HepG2 (cell line): Measurements from ENCODE around the gene MEAF6. TPM values are rescaled to one million over a fixed set of nuclear protein-coding genes. Genes with fewer than 3 reads are reported as not detected.

ENCODE experiments used
- ARID2 ChIP-seq: sonication (generic); formaldehyde crosslinking; IDR thresholded peaks from 2 replicates; pipeline ENCODE4 v1.8.1; 2022; ENCODE audit warnings: mild to moderate bottlenecking, missing genetic modification reagents, borderline replicate concordance
- FOSL2 ChIP-seq: sonication (generic); formaldehyde crosslinking; IDR thresholded peaks from 2 replicates; pipeline ENCODE4 v1.4.0; 2020; ENCODE audit warnings: missing genetic modification reagents
- FOXK1 ChIP-seq: sonication (generic); formaldehyde crosslinking; IDR thresholded peaks from 2 replicates; pipeline ENCODE4 v1.4.0; 2020; ENCODE audit warnings: low read depth, missing genetic modification reagents, borderline replicate concordance
- GTF2F1 ChIP-seq: fragments of 150-350 bp; IDR thresholded peaks from 2 replicates; pipeline ENCODE4 v1.6.1; 2014; ENCODE audit warnings: low read length
- HDAC1 ChIP-seq: sonication (generic); formaldehyde crosslinking; IDR thresholded peaks from 2 replicates; pipeline ENCODE4 v1.5.1; 2020; ENCODE audit warnings: mild to moderate bottlenecking, missing genetic modification reagents
- HHEX ChIP-seq: IDR thresholded peaks from 2 replicates; pipeline ENCODE4 v1.6.1; 2016; ENCODE audit warnings: control low read depth
- HNF4G ChIP-seq, 2 experiments: sonication (generic) in 1 of 2; formaldehyde crosslinking in 1 of 2; IDR thresholded peaks; 2 replicates each; pipeline versions ENCODE4 v1.4.0 to v1.6.1; 2011 to 2020; ENCODE audit warnings: borderline replicate concordance in 2 of 2, low read depth in 2 of 2, mild to moderate bottlenecking in 2 of 2, low read length in 1 of 2, missing genetic modification reagents in 1 of 2, moderate library complexity in 1 of 2
- HNRNPH1 ChIP-seq: fragments of 200-400 bp; formaldehyde crosslinking; optimal IDR thresholded peaks from 2 replicates; pipeline ENCODE3; 2017; ENCODE audit warnings: mild to moderate bottlenecking, low read depth, low read length
- MXI1 ChIP-seq: IDR thresholded peaks from 3 replicates; pipeline ENCODE4 v1.6.1; 2012; ENCODE audit warnings: low read depth, low read length, inconsistent platforms, borderline replicate concordance
- MYNN ChIP-seq: sonication (generic); formaldehyde crosslinking; IDR thresholded peaks from 2 replicates; pipeline ENCODE4 v1.4.0; 2020; ENCODE audit warnings: mild to moderate bottlenecking, low read depth, missing genetic modification reagents
- TOE1 ChIP-seq: sonication (generic); formaldehyde crosslinking; IDR thresholded peaks from 2 replicates; pipeline ENCODE4 v1.4.0; 2020; ENCODE audit warnings: mild to moderate bottlenecking, missing genetic modification reagents
- TSC22D2 ChIP-seq: sonication (generic); formaldehyde crosslinking; IDR thresholded peaks from 2 replicates; pipeline ENCODE4 v1.5.1; 2020; ENCODE audit warnings: missing genetic modification reagents, mild to moderate bottlenecking, borderline replicate concordance
- ZNF350 ChIP-seq: sonication (generic); formaldehyde crosslinking; IDR thresholded peaks from 2 replicates; pipeline ENCODE4 v1.4.0; 2020; ENCODE audit warnings: mild to moderate bottlenecking, low read depth, missing genetic modification reagents, borderline replicate concordance
- ZNF550 ChIP-seq: sonication (generic); formaldehyde crosslinking; IDR thresholded peaks from 2 replicates; pipeline ENCODE4 v1.4.0; 2020; ENCODE audit warnings: mild to moderate bottlenecking, missing genetic modification reagents, borderline replicate concordance
- ZNF556 ChIP-seq: sonication (generic); formaldehyde crosslinking; IDR thresholded peaks from 2 replicates; pipeline ENCODE4 v1.4.0; 2020; ENCODE audit warnings: mild to moderate bottlenecking, missing genetic modification reagents, borderline replicate concordance
- ZNF598 ChIP-seq: sonication (generic); formaldehyde crosslinking; IDR thresholded peaks from 2 replicates; pipeline ENCODE4 v1.5.1; 2020; ENCODE audit warnings: mild to moderate bottlenecking, missing genetic modification reagents, borderline replicate concordance
- ZNF615 ChIP-seq: sonication (generic); formaldehyde crosslinking; IDR thresholded peaks from 2 replicates; pipeline ENCODE4 v1.5.0; 2020; ENCODE audit warnings: mild to moderate bottlenecking, missing genetic modification reagents, borderline replicate concordance
- ZNF660 ChIP-seq: sonication (generic); formaldehyde crosslinking; IDR thresholded peaks from 2 replicates; pipeline ENCODE4 v1.5.1; 2020; ENCODE audit warnings: mild to moderate bottlenecking, low read depth, missing genetic modification reagents, borderline replicate concordance
- polyA plus RNA-seq, 8 experiments: library from polyadenylated mRNA; depleted of rRNA in 3 of 8; stranded (reverse) in 7 of 8; unstranded in 1 of 8; fragments of >200 nt; fragmentation: Illumina TruSeq in 4 of 8; extraction: Trizol in 4 of 8; gene quantifications; 2 replicates each; pipeline versions ENCODE4 v1.2.1 to v1.2.3, GENCODE V29; 2011 to 2016; ENCODE audit warnings: low read depth in 4 of 8, missing spikeins in 1 of 8, mixed read lengths in 1 of 8; ENCODE audit not compliant: insufficient read depth in 1 of 8
- total RNA-seq, 5 experiments: library from RNA; depleted of rRNA; stranded (reverse); fragments of >200 nt; fragmentation: Illumina TruSeq; extraction: Trizol; gene quantifications; 2 replicates each; pipeline ENCODE4 v1.2.3, GENCODE V29; 2016; ENCODE audit warnings: low read depth in 1 of 5
- TF ChIP-seq, protein P1 (sequence below): sonication (generic); formaldehyde crosslinking; IDR thresholded peaks from 2 replicates; pipeline ENCODE4 v1.4.0; 2020; ENCODE audit warnings: mild to moderate bottlenecking, missing genetic modification reagents
- TF ChIP-seq, protein P2 (sequence below): sonication (generic); formaldehyde crosslinking; IDR thresholded peaks from 2 replicates; pipeline ENCODE4 v1.8.1; 2023; ENCODE audit warnings: mild to moderate bottlenecking, missing genetic modification reagents
- TF ChIP-seq, protein P3 (sequence below): IDR thresholded peaks from 2 replicates; pipeline ENCODE4 v1.6.1; 2016; ENCODE audit warnings: missing genetic modification reagents, missing compliant biosample characterization
- TF ChIP-seq, protein P4 (sequence below): sonication (generic); formaldehyde crosslinking; IDR thresholded peaks from 2 replicates; pipeline ENCODE4 v1.5.1; 2020; ENCODE audit warnings: missing genetic modification reagents, mild to moderate bottlenecking, borderline replicate concordance
- TF ChIP-seq, protein P5 (sequence below): sonication (generic); formaldehyde crosslinking; IDR thresholded peaks from 2 replicates; pipeline ENCODE4 v1.4.0; 2020; ENCODE audit warnings: missing genetic modification reagents

The MEAF6 gene
- total and polyA plus RNA-seq, 2 of the 13 experiments (the other 11 are each of a cell fraction or from before 2014, with no cell fraction given): 29.5 to 45.6 TPM

DNA sequence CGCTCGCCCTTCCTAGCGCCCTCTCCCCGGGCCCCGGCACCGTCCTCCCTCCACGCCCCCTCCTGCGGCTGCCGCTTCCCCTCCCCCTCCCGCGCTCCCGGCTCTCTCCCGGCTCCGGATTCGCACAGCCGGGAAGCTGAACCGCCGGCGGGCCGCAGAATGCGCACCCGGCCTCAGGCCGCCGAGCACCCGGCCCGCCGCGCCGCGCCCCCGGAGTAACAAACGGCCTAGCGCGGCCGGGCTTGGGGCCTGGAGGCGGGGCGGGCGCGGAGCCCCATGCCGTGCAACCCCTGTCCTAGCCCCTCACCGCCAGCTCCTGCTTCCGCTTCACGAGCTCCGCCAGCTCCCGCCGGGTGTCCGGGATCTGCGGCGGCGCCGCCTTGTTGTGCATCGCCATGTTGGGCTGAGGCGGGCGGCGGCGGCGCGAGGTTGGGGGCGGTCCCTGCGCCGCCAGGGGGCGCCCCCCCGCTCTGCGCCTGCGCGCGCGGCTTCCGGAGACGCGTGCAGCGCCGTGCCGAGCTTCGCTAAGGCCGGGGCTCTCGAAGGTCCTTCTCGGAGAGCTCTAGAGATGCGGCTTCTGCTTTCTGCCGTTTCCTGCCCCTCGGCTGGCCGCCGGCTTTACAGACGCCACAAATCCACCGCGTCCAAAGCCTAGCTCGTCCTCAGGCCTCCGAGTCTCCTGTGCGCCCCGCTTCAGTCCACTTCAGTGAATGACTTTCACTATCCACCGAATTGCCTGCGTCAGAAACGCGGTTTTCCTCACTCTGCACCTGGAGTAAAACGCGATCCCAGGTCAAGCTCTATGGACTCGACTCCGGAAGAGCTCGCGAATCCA lies at the start of gene MEAF6 (continued):
- no peak for TF ChIP-seq ZNF660 (CRISPR knock-in tag)
- TF ChIP-seq, protein P1, sequence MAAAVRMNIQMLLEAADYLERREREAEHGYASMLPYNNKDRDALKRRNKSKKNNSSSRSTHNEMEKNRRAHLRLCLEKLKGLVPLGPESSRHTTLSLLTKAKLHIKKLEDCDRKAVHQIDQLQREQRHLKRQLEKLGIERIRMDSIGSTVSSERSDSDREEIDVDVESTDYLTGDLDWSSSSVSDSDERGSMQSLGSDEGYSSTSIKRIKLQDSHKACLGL (CRISPR knock-in tag): peak; percentile 93
- no peak; the same call in 1 of the 2 replicates for TF ChIP-seq HNF4G (IDR thresholded peaks at IDR 0.05; ENCODE audit: borderline replicate concordance, low read depth, low read length)
- 0 out of 2 replicates have a peak, but pooled peaks have one; percentile 48 for TF ChIP-seq HNF4G (CRISPR knock-in tag; IDR thresholded peaks at IDR 0.05; ENCODE audit: borderline replicate concordance, low read depth)
- peak; percentile 67; the same call in 1 of the 2 replicates for TF ChIP-seq ZNF350 (CRISPR knock-in tag)
- no peak for TF ChIP-seq ZNF615 (CRISPR knock-in tag)
- no peak for TF ChIP-seq FOXK1 (CRISPR knock-in tag)
- TF ChIP-seq TOE1 (CRISPR knock-in tag): no peak
- TF ChIP-seq, protein P2, sequence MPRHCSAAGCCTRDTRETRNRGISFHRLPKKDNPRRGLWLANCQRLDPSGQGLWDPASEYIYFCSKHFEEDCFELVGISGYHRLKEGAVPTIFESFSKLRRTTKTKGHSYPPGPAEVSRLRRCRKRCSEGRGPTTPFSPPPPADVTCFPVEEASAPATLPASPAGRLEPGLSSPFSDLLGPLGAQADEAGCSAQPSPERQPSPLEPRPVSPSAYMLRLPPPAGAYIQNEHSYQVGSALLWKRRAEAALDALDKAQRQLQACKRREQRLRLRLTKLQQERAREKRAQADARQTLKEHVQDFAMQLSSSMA (CRISPR knock-in tag): no peak
- no peak; the same call in 1 of the 2 replicates for TF ChIP-seq ARID2
- TF ChIP-seq GTF2F1: no peak
- peak; percentile 61; the same call in 1 of the 2 replicates for TF ChIP-seq ZNF556 (CRISPR knock-in tag)
- TF ChIP-seq, protein P3, sequence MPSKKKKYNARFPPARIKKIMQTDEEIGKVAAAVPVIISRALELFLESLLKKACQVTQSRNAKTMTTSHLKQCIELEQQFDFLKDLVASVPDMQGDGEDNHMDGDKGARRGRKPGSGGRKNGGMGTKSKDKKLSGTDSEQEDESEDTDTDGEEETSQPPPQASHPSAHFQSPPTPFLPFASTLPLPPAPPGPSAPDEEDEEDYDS (CRISPR knock-in tag): peak; percentile 45; the same call in 1 of the 2 replicates
- TF ChIP-seq MXI1: peak; percentile 81; the same call in 1 of the 3 replicates
- no peak for TF ChIP-seq ZNF550 (CRISPR knock-in tag)
- TF ChIP-seq FOSL2: no peak
- TF ChIP-seq HDAC1 (CRISPR knock-in tag): peak; percentile 62; the same call in 1 of the 2 replicates
- 0 out of 2 replicates have a peak, but pooled peaks have one; percentile 76 for TF ChIP-seq TSC22D2 (CRISPR knock-in tag)
- TF ChIP-seq ZNF598: peak; percentile 74; the same call in 1 of the 2 replicates
- TF ChIP-seq HHEX (CRISPR knock-in tag): no peak
- TF ChIP-seq, protein P4, sequence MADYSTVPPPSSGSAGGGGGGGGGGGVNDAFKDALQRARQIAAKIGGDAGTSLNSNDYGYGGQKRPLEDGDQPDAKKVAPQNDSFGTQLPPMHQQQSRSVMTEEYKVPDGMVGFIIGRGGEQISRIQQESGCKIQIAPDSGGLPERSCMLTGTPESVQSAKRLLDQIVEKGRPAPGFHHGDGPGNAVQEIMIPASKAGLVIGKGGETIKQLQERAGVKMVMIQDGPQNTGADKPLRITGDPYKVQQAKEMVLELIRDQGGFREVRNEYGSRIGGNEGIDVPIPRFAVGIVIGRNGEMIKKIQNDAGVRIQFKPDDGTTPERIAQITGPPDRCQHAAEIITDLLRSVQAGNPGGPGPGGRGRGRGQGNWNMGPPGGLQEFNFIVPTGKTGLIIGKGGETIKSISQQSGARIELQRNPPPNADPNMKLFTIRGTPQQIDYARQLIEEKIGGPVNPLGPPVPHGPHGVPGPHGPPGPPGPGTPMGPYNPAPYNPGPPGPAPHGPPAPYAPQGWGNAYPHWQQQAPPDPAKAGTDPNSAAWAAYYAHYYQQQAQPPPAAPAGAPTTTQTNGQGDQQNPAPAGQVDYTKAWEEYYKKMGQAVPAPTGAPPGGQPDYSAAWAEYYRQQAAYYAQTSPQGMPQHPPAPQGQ (CRISPR knock-in tag): no peak
- no peak for TF ChIP-seq HNRNPH1
- TF ChIP-seq, protein P5, sequence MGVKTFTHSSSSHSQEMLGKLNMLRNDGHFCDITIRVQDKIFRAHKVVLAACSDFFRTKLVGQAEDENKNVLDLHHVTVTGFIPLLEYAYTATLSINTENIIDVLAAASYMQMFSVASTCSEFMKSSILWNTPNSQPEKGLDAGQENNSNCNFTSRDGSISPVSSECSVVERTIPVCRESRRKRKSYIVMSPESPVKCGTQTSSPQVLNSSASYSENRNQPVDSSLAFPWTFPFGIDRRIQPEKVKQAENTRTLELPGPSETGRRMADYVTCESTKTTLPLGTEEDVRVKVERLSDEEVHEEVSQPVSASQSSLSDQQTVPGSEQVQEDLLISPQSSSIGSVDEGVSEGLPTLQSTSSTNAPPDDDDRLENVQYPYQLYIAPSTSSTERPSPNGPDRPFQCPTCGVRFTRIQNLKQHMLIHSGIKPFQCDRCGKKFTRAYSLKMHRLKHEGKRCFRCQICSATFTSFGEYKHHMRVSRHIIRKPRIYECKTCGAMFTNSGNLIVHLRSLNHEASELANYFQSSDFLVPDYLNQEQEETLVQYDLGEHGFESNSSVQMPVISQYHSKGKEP (CRISPR knock-in tag): no peak
- TF ChIP-seq MYNN: no peak
